ENCODE measurements around the gene ALG1. TPM values are rescaled to one million over a fixed set of nuclear protein-coding genes. Genes with fewer than 3 reads are reported as not detected.
"Not testable (repeated sequence)": the region's sequence is repeated elsewhere in the genome, so short reads cannot be mapped to it uniquely, and the experiment has no call there.

Gene ALG1
- polyA plus RNA-seq, 1 donor (not counting 4 experiments of a cell fraction or from before 2014, with no cell fraction given): 25.8 TPM

- H3K27me3 ChIP-seq (ENCODE audit: control insufficient read depth, extremely low read depth, insufficient read depth, low read length): no peaks in the 10 kb centered on the region
- H3K4me2 ChIP-seq (ENCODE audit: control insufficient read depth, extremely low read depth, insufficient read depth, low read depth, low read length): no peak overlapping the region
- no peaks in the 10 kb centered on the region for H3K9me3 ChIP-seq (ENCODE audit: control insufficient read depth, low read depth, low read length)
- H4K20me1 ChIP-seq (ENCODE audit: control insufficient read depth, extremely low read depth, insufficient read depth, low read length): no peaks in the 10 kb centered on the region
- no peaks in the 10 kb centered on the region for H3K9me1 ChIP-seq (ENCODE audit: control insufficient read depth, extremely low read depth, insufficient read depth, low read length)
- H2AFZ ChIP-seq (ENCODE audit: control insufficient read depth, low read length): no peak overlapping the region
- H3K9ac ChIP-seq (ENCODE audit: control insufficient read depth, extremely low read depth, insufficient read depth, low read length): no peak overlapping the region
- H3K4me3 ChIP-seq (ENCODE audit: control insufficient read depth in 2 of 3, extremely low read depth in 1 of 3, insufficient read depth in 2 of 3, low read depth in 1 of 3, low read length in 3 of 3): no peak overlapping the region
- no peak overlapping the region for H3K27ac ChIP-seq (ENCODE audit: control insufficient read depth, insufficient read depth, low read length)
- no peaks in the 10 kb centered on the region for H3K79me2 ChIP-seq (ENCODE audit: control insufficient read depth, insufficient read depth, low read length)
- dilution Hi-C loops (cut with MboI; ENCODE audit: extremely low pct_ligation_motif_present, low sequenced_read_pairs): no loop called here
- H3K36me3 ChIP-seq (ENCODE audit: control insufficient read depth in 2 of 2, extremely low read depth in 1 of 2, insufficient read depth in 2 of 2, low read length in 2 of 2): no peaks in the 10 kb centered on the region
- TF ChIP-seq EZH2 (IDR thresholded peaks at IDR 0.05; ENCODE audit: low read length): no peak
- TF ChIP-seq, protein P1, sequence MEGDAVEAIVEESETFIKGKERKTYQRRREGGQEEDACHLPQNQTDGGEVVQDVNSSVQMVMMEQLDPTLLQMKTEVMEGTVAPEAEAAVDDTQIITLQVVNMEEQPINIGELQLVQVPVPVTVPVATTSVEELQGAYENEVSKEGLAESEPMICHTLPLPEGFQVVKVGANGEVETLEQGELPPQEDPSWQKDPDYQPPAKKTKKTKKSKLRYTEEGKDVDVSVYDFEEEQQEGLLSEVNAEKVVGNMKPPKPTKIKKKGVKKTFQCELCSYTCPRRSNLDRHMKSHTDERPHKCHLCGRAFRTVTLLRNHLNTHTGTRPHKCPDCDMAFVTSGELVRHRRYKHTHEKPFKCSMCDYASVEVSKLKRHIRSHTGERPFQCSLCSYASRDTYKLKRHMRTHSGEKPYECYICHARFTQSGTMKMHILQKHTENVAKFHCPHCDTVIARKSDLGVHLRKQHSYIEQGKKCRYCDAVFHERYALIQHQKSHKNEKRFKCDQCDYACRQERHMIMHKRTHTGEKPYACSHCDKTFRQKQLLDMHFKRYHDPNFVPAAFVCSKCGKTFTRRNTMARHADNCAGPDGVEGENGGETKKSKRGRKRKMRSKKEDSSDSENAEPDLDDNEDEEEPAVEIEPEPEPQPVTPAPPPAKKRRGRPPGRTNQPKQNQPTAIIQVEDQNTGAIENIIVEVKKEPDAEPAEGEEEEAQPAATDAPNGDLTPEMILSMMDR (optimal IDR thresholded peaks at IDR 0.05 in 1 of 3, IDR thresholded peaks at IDR 0.05 in 1 of 3, conservative IDR thresholded peaks at IDR 0.05 in 1 of 3; ENCODE audit: extremely low read depth in 1 of 3, insufficient read depth in 2 of 3, low read length in 3 of 3): no peak
- no peak for DNase-seq (ENCODE audit: low read depth, low spot score)
- H3K4me1 ChIP-seq (ENCODE audit: control insufficient read depth, extremely low read depth, insufficient read depth, low read length): no peaks in the 10 kb centered on the region
- FAIRE-seq: no peak
Observed at GRCh38 chr16:5044011-5044540, 27.6 kb upstream of the ALG1 start.

GRCh38 chr16:5044581-5044980 is 27.1 kb upstream of the ALG1 start:
- H3K9ac ChIP-seq (ENCODE audit: control insufficient read depth, extremely low read depth, insufficient read depth, low read length); H3K9me1 ChIP-seq (ENCODE audit: control insufficient read depth, extremely low read depth, insufficient read depth, low read length); H3K27ac ChIP-seq (ENCODE audit: control insufficient read depth, insufficient read depth, low read length); H2AFZ ChIP-seq (ENCODE audit: control insufficient read depth, low read length); H3K36me3 ChIP-seq (ENCODE audit: control insufficient read depth in 2 of 2, extremely low read depth in 1 of 2, insufficient read depth in 2 of 2, low read length in 2 of 2); H3K79me2 ChIP-seq (ENCODE audit: control insufficient read depth, insufficient read depth, low read length); H3K4me3 ChIP-seq (ENCODE audit: control insufficient read depth in 2 of 3, extremely low read depth in 1 of 3, insufficient read depth in 2 of 3, low read depth in 1 of 3, low read length in 3 of 3); H3K9me3 ChIP-seq (ENCODE audit: control insufficient read depth, low read depth, low read length); DNase-seq (ENCODE audit: low read depth, low spot score); H3K4me2 ChIP-seq (ENCODE audit: control insufficient read depth, extremely low read depth, insufficient read depth, low read depth, low read length); H3K27me3 ChIP-seq (ENCODE audit: control insufficient read depth, extremely low read depth, insufficient read depth, low read length); H4K20me1 ChIP-seq (ENCODE audit: control insufficient read depth, extremely low read depth, insufficient read depth, low read length); FAIRE-seq; dilution Hi-C loops (cut with MboI; ENCODE audit: extremely low pct_ligation_motif_present, low sequenced_read_pairs); H3K4me1 ChIP-seq (ENCODE audit: control insufficient read depth, extremely low read depth, insufficient read depth, low read length): not testable (repeated sequence)

DNA sequence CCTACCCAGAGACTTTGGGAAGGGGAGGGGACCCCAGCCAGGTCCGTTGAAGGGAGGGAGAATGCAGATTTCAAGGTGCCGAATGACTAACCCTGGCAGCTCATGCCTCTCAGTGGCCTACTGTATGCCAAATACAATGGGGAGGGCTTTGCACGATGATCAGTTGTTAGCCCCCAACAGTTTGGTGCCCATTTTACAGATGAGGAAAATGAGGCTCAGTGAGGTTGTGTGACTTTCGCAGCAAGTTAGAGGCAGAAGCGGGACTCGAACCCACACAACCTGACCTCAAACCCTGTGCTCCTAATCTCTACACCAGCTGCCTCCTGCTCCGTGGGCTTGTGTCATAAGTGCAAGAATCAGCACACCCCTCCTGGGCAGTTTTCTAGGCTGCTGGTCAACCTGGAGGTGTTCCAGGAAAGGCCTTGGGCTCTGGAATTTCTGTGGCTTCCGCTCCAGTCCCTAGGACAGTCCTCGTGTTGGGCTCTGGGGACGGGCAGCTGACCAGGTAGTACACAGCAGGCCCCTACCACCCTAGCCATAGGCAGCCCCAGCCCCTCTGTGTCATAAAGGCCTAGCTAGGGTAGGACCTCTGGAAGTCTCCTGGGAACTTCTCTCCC is 26.0 kb upstream of the ALG1 start:
- no peaks in the 10 kb centered on the region for H3K9me1 ChIP-seq (ENCODE audit: control insufficient read depth, extremely low read depth, insufficient read depth, low read length)
- H3K4me1 ChIP-seq (ENCODE audit: control insufficient read depth, extremely low read depth, insufficient read depth, low read length): no peaks in the 10 kb centered on the region
- no peak overlapping the region for H2AFZ ChIP-seq (ENCODE audit: control insufficient read depth, low read length)
- dilution Hi-C loops (cut with MboI; ENCODE audit: extremely low pct_ligation_motif_present, low sequenced_read_pairs): no loop called here
- no peak for FAIRE-seq
- no peak for TF ChIP-seq EZH2 (IDR thresholded peaks at IDR 0.05; ENCODE audit: low read length)
- TF ChIP-seq, protein P1 (optimal IDR thresholded peaks at IDR 0.05 in 1 of 3, IDR thresholded peaks at IDR 0.05 in 1 of 3, conservative IDR thresholded peaks at IDR 0.05 in 1 of 3; ENCODE audit: extremely low read depth in 1 of 3, insufficient read depth in 2 of 3, low read length in 3 of 3): no peak
- no peaks in the 10 kb centered on the region for H3K9me3 ChIP-seq (ENCODE audit: control insufficient read depth, low read depth, low read length)
- DNase-seq (ENCODE audit: low read depth, low spot score): no peak
- no peak overlapping the region for H3K4me2 ChIP-seq (ENCODE audit: control insufficient read depth, extremely low read depth, insufficient read depth, low read depth, low read length)
- no peaks in the 10 kb centered on the region for H3K79me2 ChIP-seq (ENCODE audit: control insufficient read depth, insufficient read depth, low read length)
- no peaks in the 10 kb centered on the region for H3K36me3 ChIP-seq (ENCODE audit: control insufficient read depth in 2 of 2, extremely low read depth in 1 of 2, insufficient read depth in 2 of 2, low read length in 2 of 2)
- no peak overlapping the region for H3K4me3 ChIP-seq (ENCODE audit: control insufficient read depth in 2 of 3, extremely low read depth in 1 of 3, insufficient read depth in 2 of 3, low read depth in 1 of 3, low read length in 3 of 3)
- H3K27ac ChIP-seq (ENCODE audit: control insufficient read depth, insufficient read depth, low read length): no peak overlapping the region
- H4K20me1 ChIP-seq (ENCODE audit: control insufficient read depth, extremely low read depth, insufficient read depth, low read length): no peaks in the 10 kb centered on the region
- H3K9ac ChIP-seq (ENCODE audit: control insufficient read depth, extremely low read depth, insufficient read depth, low read length): no peak overlapping the region
- no peaks in the 10 kb centered on the region for H3K27me3 ChIP-seq (ENCODE audit: control insufficient read depth, extremely low read depth, insufficient read depth, low read length)

Data from keratinocyte (primary cell).